Mucosa of stomach (tissue), 1 donor: ENCODE measurements around the gene ABI2.
"Not testable (repeated sequence)": the region's sequence is repeated elsewhere in the genome, so short reads cannot be mapped to it uniquely, and the experiment has no call there.

Experiments
- H3K27me3 ChIP-seq: one replicate; pipeline ENCODE4 v1.7.0; 2013; ENCODE audit warnings: mild to moderate bottlenecking, low read length; ENCODE audit not compliant: control insufficient read depth, insufficient read depth
- H3K36me3 ChIP-seq: one replicate; pipeline ENCODE4 v1.7.0; 2013; ENCODE audit warnings: low read length; ENCODE audit not compliant: control insufficient read depth, insufficient read depth
- H3K4me1 ChIP-seq: one replicate; pipeline ENCODE4 v1.7.0; 2013; ENCODE audit warnings: mild to moderate bottlenecking, low read length; ENCODE audit not compliant: control insufficient read depth, insufficient read depth
- H3K4me3 ChIP-seq: one replicate; pipeline ENCODE4 v1.7.0; 2013; ENCODE audit warnings: low read length
- H3K9ac ChIP-seq: one replicate; pipeline ENCODE4 v1.7.0; 2013; ENCODE audit warnings: mild to moderate bottlenecking, low read length, moderate library complexity
- H3K9me3 ChIP-seq: one replicate; pipeline ENCODE4 v1.7.0; 2013; ENCODE audit warnings: mild to moderate bottlenecking, low read length, moderate library complexity; ENCODE audit not compliant: control insufficient read depth
- donor health status: Pancreatic carcinoma.

ABI2 gene

GRCh38 chr2:203327901-203328759 is at the start of gene ABI2:
Gene ABI2 (plus strand): TSS chr2:203328394. CDS start chr2:203328515, 121 bp downstream.
- Histone ChIP-seq H3K36me3 (no peaks in the 10 kb centered on the region), H3K4me3 (peak within 1 kb of the TSS; percentile 78), H3K9me3 (no peaks in the 10 kb centered on the region), H3K9ac (peak within 1 kb of the TSS; percentile 85), H3K27me3 (no peaks in the 10 kb centered on the region), H3K4me1 (peaks cover 4% of the 10 kb centered on the region)

GRCh38 chr2:203279288-203279687 is 48.9 kb upstream of the ABI2 start:
- Histone ChIP-seq H3K4me3 (no peak overlapping the region), H3K4me1 (no peaks in the 10 kb centered on the region), H3K36me3 (no peaks in the 10 kb centered on the region), H3K9me3 (no peaks in the 10 kb centered on the region), H3K27me3 (no peaks in the 10 kb centered on the region), H3K9ac (no peak overlapping the region)

- H3K9me3 ChIP-seq: no peaks in the 10 kb centered on the region
- H3K4me1 ChIP-seq: no peaks in the 10 kb centered on the region
- H3K27me3 ChIP-seq: no peaks in the 10 kb centered on the region
- H3K4me3 ChIP-seq: no peak overlapping the region
- H3K36me3 ChIP-seq: no peaks in the 10 kb centered on the region
- H3K9ac ChIP-seq: no peak overlapping the region
These were observed 47.6 kb upstream of the ABI2 start for GRCh38 chr2:203280428-203281064.

GRCh38 chr2:203282101-203282500 is 46.1 kb upstream of the ABI2 start:
- Histone ChIP-seq H3K4me1 (no peaks in the 10 kb centered on the region), H3K9me3 (no peaks in the 10 kb centered on the region), H3K27me3 (no peaks in the 10 kb centered on the region), H3K4me3 (no peak overlapping the region), H3K9ac (no peak overlapping the region), H3K36me3 (no peaks in the 10 kb centered on the region)

- Histone ChIP-seq H3K4me3 (no peak overlapping the region), H3K9ac (no peak overlapping the region), H3K4me1 (no peaks in the 10 kb centered on the region)
These were observed 41.7 kb upstream of the ABI2 start for GRCh38 chr2:203286532-203286931.

GRCh38 chr2:203301667-203302066 is 26.5 kb upstream of the ABI2 start:
- Histone ChIP-seq H3K9me3 (no peaks in the 10 kb centered on the region), H3K9ac (no peak overlapping the region), H3K4me1 (no peaks in the 10 kb centered on the region), H3K27me3 (no peaks in the 10 kb centered on the region), H3K36me3 (no peaks in the 10 kb centered on the region), H3K4me3 (no peak overlapping the region)

More at GRCh38 chr2:203286532-203286931, 41.7 kb upstream of the ABI2 start:
- no peaks in the 10 kb centered on the region for H3K27me3 ChIP-seq
- no peaks in the 10 kb centered on the region for H3K9me3 ChIP-seq
- no peaks in the 10 kb centered on the region for H3K36me3 ChIP-seq

- H3K4me1 ChIP-seq, H3K9ac ChIP-seq, H3K36me3 ChIP-seq, H3K9me3 ChIP-seq, H3K4me3 ChIP-seq, H3K27me3 ChIP-seq: not testable (repeated sequence)
These were observed 25.6 kb upstream of the ABI2 start for GRCh38 chr2:203302586-203302985.

GRCh38 chr2:203310688-203311436 is 17.3 kb upstream of the ABI2 start:
- Histone ChIP-seq H3K4me1 (no peaks in the 10 kb centered on the region), H3K4me3 (no peak overlapping the region), H3K9me3 (no peaks in the 10 kb centered on the region), H3K9ac (no peak overlapping the region), H3K27me3 (no peaks in the 10 kb centered on the region), H3K36me3 (no peaks in the 10 kb centered on the region)

GRCh38 chr2:203326356-203326755 is 1.8 kb upstream of the ABI2 start:
- Histone ChIP-seq H3K4me3 (no peak overlapping the region), H3K9ac (no peak overlapping the region), H3K27me3 (no peaks in the 10 kb centered on the region), H3K36me3 (no peaks in the 10 kb centered on the region), H3K4me1 (peaks cover 4% of the 10 kb centered on the region), H3K9me3 (no peaks in the 10 kb centered on the region)

- Histone ChIP-seq H3K9ac (peak overlapping the region; percentile 53), H3K4me3 (peak overlapping the region; percentile 3), H3K9me3 (no peaks in the 10 kb centered on the region), H3K27me3 (no peaks in the 10 kb centered on the region), H3K36me3 (no peaks in the 10 kb centered on the region), H3K4me1 (peaks cover 4% of the 10 kb centered on the region)
These were observed 653 bp upstream of the ABI2 start for GRCh38 chr2:203327582-203327900.

- no peaks in the 10 kb centered on the region for H3K27me3 ChIP-seq
- peak overlapping the region; percentile 85 for H3K9ac ChIP-seq
- H3K4me1 ChIP-seq: peaks cover 4% of the 10 kb centered on the region
- peak overlapping the region; percentile 78 for H3K4me3 ChIP-seq
- no peaks in the 10 kb centered on the region for H3K36me3 ChIP-seq
- no peaks in the 10 kb centered on the region for H3K9me3 ChIP-seq
These were observed 756 bp downstream of the ABI2 start for GRCh38 chr2:203328760-203329540.
